ENCODE results near the gene C1orf159.

DNA sequence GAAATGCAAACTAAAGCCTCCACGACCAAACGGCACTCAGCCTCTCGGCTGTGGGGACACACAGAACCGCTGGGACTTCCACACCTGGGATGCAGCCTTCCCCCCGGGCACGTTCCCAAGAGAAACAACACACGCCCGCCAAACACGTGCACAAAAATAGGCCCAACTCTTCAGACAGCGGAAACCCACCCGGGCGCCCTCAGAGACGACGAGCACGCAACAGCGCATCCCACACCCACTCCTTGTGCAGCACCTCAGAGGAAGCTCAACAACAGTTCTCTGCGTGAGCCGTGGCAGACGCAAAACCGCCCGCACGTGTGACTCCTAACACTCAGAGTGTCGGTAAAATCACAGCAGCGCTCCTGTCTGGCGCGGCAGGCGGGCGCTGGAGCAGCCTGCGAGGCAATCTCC is 5.3 kb downstream of the C1orf159 start:
- TF ChIP-seq, protein P1, sequence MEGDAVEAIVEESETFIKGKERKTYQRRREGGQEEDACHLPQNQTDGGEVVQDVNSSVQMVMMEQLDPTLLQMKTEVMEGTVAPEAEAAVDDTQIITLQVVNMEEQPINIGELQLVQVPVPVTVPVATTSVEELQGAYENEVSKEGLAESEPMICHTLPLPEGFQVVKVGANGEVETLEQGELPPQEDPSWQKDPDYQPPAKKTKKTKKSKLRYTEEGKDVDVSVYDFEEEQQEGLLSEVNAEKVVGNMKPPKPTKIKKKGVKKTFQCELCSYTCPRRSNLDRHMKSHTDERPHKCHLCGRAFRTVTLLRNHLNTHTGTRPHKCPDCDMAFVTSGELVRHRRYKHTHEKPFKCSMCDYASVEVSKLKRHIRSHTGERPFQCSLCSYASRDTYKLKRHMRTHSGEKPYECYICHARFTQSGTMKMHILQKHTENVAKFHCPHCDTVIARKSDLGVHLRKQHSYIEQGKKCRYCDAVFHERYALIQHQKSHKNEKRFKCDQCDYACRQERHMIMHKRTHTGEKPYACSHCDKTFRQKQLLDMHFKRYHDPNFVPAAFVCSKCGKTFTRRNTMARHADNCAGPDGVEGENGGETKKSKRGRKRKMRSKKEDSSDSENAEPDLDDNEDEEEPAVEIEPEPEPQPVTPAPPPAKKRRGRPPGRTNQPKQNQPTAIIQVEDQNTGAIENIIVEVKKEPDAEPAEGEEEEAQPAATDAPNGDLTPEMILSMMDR (IDR thresholded peaks at IDR 0.05): no peak
- TF ChIP-seq POLR2A (IDR thresholded peaks at IDR 0.05): no peak
- no peak for TF ChIP-seq POLR2AphosphoS5 (IDR thresholded peaks at IDR 0.05)
- no peak for TF ChIP-seq EP300 (IDR thresholded peaks at IDR 0.05)
